Measurements from ENCODE around the gene PRPF40A.

DNA sequence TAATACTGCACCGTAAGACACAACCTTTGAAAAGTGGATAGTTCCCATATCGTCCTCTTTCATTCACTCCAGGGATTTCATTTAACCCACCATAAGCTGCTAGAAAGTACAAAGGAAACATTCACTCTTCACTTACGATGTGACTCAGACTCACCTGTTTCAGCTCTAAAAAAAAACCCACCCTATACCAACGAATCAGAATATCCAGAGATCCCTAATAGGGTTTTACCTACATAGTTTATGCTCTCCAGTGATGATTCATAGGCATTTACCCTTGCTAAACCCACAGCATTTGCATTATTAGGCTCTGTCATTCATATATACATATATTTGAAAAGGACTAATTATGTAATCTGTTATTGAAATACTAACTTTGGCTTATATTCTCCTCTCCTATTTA, 60.2 kb downstream of the PRPF40A start:
- TF ChIP-seq, protein P1, sequence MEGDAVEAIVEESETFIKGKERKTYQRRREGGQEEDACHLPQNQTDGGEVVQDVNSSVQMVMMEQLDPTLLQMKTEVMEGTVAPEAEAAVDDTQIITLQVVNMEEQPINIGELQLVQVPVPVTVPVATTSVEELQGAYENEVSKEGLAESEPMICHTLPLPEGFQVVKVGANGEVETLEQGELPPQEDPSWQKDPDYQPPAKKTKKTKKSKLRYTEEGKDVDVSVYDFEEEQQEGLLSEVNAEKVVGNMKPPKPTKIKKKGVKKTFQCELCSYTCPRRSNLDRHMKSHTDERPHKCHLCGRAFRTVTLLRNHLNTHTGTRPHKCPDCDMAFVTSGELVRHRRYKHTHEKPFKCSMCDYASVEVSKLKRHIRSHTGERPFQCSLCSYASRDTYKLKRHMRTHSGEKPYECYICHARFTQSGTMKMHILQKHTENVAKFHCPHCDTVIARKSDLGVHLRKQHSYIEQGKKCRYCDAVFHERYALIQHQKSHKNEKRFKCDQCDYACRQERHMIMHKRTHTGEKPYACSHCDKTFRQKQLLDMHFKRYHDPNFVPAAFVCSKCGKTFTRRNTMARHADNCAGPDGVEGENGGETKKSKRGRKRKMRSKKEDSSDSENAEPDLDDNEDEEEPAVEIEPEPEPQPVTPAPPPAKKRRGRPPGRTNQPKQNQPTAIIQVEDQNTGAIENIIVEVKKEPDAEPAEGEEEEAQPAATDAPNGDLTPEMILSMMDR (IDR thresholded peaks at IDR 0.05) = no peak
- TF ChIP-seq POLR2AphosphoS5 (IDR thresholded peaks at IDR 0.05) = no peak
- TF ChIP-seq POLR2A (IDR thresholded peaks at IDR 0.05) = no peak
